OCI-LY3 (cell line): Measurements from ENCODE around the gene RHBDF2.

ENCODE experiments used
- H2AFZ ChIP-seq: fragments of 200-600, 300-600 bp; shearing (Covaris generic); 2 replicates; pipeline ENCODE4 v1.6.0; 2014; ENCODE audit warnings: antibody characterized with exemption, low read depth, low read length
- H3K27ac ChIP-seq: fragments of 200-600, 300-600 bp; sonication (generic); 2 replicates; pipeline ENCODE4 v1.5.1; 2014; ENCODE audit warnings: mild to moderate bottlenecking, low read length, moderate library complexity, mixed read lengths
- H3K27me3 ChIP-seq: fragments of 200-600, 300-600 bp; sonication (generic); 2 replicates; pipeline ENCODE4 v1.6.1; 2014; ENCODE audit warnings: low read depth, low read length, mixed read lengths
- H3K36me3 ChIP-seq: fragments of 200-600, 300-600 bp; sonication (generic); replicated peaks from 2 replicates; pipeline ENCODE3; 2014; ENCODE audit warnings: low read depth, low read length, mixed read lengths
- H3K4me1 ChIP-seq: fragments of 300-600, 200-600 bp; sonication (generic); 2 replicates; pipeline ENCODE4 v1.6.1; 2014; ENCODE audit warnings: low read length, mixed read lengths
- H3K4me2 ChIP-seq: fragments of 200-600, 300-600 bp; sonication (generic); 2 replicates; pipeline ENCODE4 v1.6.1; 2014; ENCODE audit warnings: low read length, mixed read lengths
- H3K4me3 ChIP-seq: fragments of 300-600, 200-600 bp; sonication (generic); 2 replicates; pipeline ENCODE4 v1.5.1; 2014; ENCODE audit warnings: antibody characterized with exemption, mild to moderate bottlenecking, low read length, moderate library complexity
- H3K79me2 ChIP-seq: fragments of 300-600, 200-600 bp; shearing (Covaris generic); 2 replicates; pipeline ENCODE4 v1.6.1; 2014; ENCODE audit warnings: mild to moderate bottlenecking, low read length, mixed read lengths
- H3K9ac ChIP-seq: fragments of 300-600, 200-600 bp; shearing (Covaris generic); 2 replicates; pipeline ENCODE4 v1.6.0; 2014; ENCODE audit warnings: mild to moderate bottlenecking, low read length, moderate library complexity
- H3K9me3 ChIP-seq: fragments of 200-600, 300-600 bp; shearing (Covaris generic); 2 replicates; pipeline ENCODE4 v1.6.1; 2014; ENCODE audit warnings: low read length, mixed read lengths; ENCODE audit not compliant: insufficient read depth
- H4K20me1 ChIP-seq: fragments of 200-600, 300-600 bp; sonication (generic); 2 replicates; pipeline ENCODE4 v1.6.1; 2016; ENCODE audit warnings: low read length, mixed read lengths; ENCODE audit not compliant: insufficient read depth
- CTCF ChIP-seq: fragments of 200-600, 300-600 bp; sonication (generic); IDR thresholded peaks from 2 replicates; pipeline ENCODE4 v1.5.1; 2014; ENCODE audit warnings: antibody characterized with exemption, low read length, low read depth
- EZH2phosphoT487 ChIP-seq: fragments of 200-600 bp; shearing (Covaris generic); IDR thresholded peaks from 2 replicates; pipeline ENCODE4 v1.6.1; 2018; ENCODE audit warnings: antibody characterized with exemption, mixed run types, low read depth

The RHBDF2 gene

GRCh38 chr17:76542566-76542971 lies 41.3 kb upstream of the RHBDF2 start:
- no peaks in the 10 kb centered on the region for H3K36me3 ChIP-seq
- no peaks in the 10 kb centered on the region for H3K9me3 ChIP-seq
- no peaks in the 10 kb centered on the region for H3K79me2 ChIP-seq
- no peaks in the 10 kb centered on the region for H4K20me1 ChIP-seq
- no peak overlapping the region for H3K4me2 ChIP-seq
- H2AFZ ChIP-seq, result no peak overlapping the region
- no peaks in the 10 kb centered on the region for H3K27me3 ChIP-seq
- TF ChIP-seq CTCF, result no peak
- no peak overlapping the region for H3K27ac ChIP-seq
- H3K4me1 ChIP-seq, result no peaks in the 10 kb centered on the region
- no peak overlapping the region for H3K9ac ChIP-seq
- H3K4me3 ChIP-seq, result no peak overlapping the region

- Histone ChIP-seq H2AFZ (no peak overlapping the region), H4K20me1 (no peaks in the 10 kb centered on the region), H3K4me2 (no peak overlapping the region), H3K27me3 (no peaks in the 10 kb centered on the region), H3K9ac (no peak overlapping the region), H3K79me2 (no peaks in the 10 kb centered on the region), H3K4me3 (no peak overlapping the region), H3K9me3 (no peaks in the 10 kb centered on the region), H3K4me1 (no peaks in the 10 kb centered on the region), H3K27ac (no peak overlapping the region), H3K36me3 (no peaks in the 10 kb centered on the region)
- TF ChIP-seq CTCF (no peak), EZH2phosphoT487 (no peak)
Measured at GRCh38 chr17:76541739-76542454, 40.7 kb upstream of the RHBDF2 start.

- Histone ChIP-seq H3K9me3 (no peaks in the 10 kb centered on the region), H3K27me3 (no peaks in the 10 kb centered on the region), H3K4me3 (no peak overlapping the region), H4K20me1 (no peaks in the 10 kb centered on the region), H3K79me2 (no peaks in the 10 kb centered on the region), H3K36me3 (no peaks in the 10 kb centered on the region), H3K4me2 (no peak overlapping the region), H3K9ac (no peak overlapping the region), H2AFZ (no peak overlapping the region), H3K4me1 (no peaks in the 10 kb centered on the region), H3K27ac (no peak overlapping the region)
- TF ChIP-seq EZH2phosphoT487 (no peak), CTCF (no peak)
Measured at GRCh38 chr17:76540381-76541300, 39.4 kb upstream of the RHBDF2 start.

- H3K27ac ChIP-seq, result no peak within 1 kb of the TSS
- H3K9me3 ChIP-seq, result no peaks in the 10 kb centered on the region
- H4K20me1 ChIP-seq, result no peaks in the 10 kb centered on the region
- H3K27me3 ChIP-seq, result no peaks in the 10 kb centered on the region
- no peak within 1 kb of the TSS for H3K9ac ChIP-seq
- H3K4me1 ChIP-seq, result no peaks in the 10 kb centered on the region
- no peaks in the 10 kb centered on the region for H3K36me3 ChIP-seq
- TF ChIP-seq CTCF (no peak), EZH2phosphoT487 (no peak)
- no peak within 1 kb of the TSS for H3K4me2 ChIP-seq
- no peak within 1 kb of the TSS for H3K4me3 ChIP-seq
- no peaks in the 10 kb centered on the region for H3K79me2 ChIP-seq
- H2AFZ ChIP-seq, result no peak within 1 kb of the TSS
Measured at GRCh38 chr17:76539631-76540271, 38.5 kb upstream of the RHBDF2 start, which contains the start of gene PRCD. PRCD (plus strand) TSS chr17:76540044; CDS start chr17:76540142, 98 bp downstream.
